Esophagus (tissue), 2 donors: Measurements from ENCODE around the gene RICTOR. TPM values are rescaled to one million over a fixed set of nuclear protein-coding genes. Genes with fewer than 3 reads are reported as not detected.

Source experiments
- H3K27ac ChIP-seq, 2 donors: one replicate each; pipeline ENCODE4 v1.5.1; 2013; ENCODE audit warnings: low read depth in 2 of 2, mild to moderate bottlenecking in 2 of 2, inconsistent platforms in 1 of 2, low read length in 1 of 2, moderate library complexity in 1 of 2
- H3K27me3 ChIP-seq, 2 donors: one replicate each; pipeline ENCODE4 v1.6.1; 2013; ENCODE audit warnings: low read length in 2 of 2, control low read depth in 1 of 2, mild to moderate bottlenecking in 1 of 2; ENCODE audit not compliant: insufficient read depth in 2 of 2, control insufficient read depth in 1 of 2
- H3K36me3 ChIP-seq, 2 donors: one replicate each; pipeline ENCODE4 v1.6.1; 2013; ENCODE audit warnings: low read length in 1 of 2; ENCODE audit not compliant: control insufficient read depth in 2 of 2, insufficient read depth in 2 of 2
- H3K4me1 ChIP-seq, 2 donors: one replicate each; pipeline ENCODE4 v1.6.1; 2013; ENCODE audit warnings: low read length in 1 of 2; ENCODE audit not compliant: control insufficient read depth in 2 of 2, insufficient read depth in 2 of 2
- H3K4me3 ChIP-seq, 2 donors: one replicate each; pipeline ENCODE4 v1.5.1; 2013; ENCODE audit warnings: low read length in 2 of 2, mild to moderate bottlenecking in 2 of 2, low read depth in 1 of 2, moderate library complexity in 1 of 2
- H3K9me3 ChIP-seq, 2 donors: one replicate each; pipeline ENCODE4 v1.6.1; 2013; ENCODE audit warnings: mild to moderate bottlenecking in 2 of 2, low read depth in 1 of 2, low read length in 1 of 2, moderate library complexity in 1 of 2; ENCODE audit not compliant: control insufficient read depth in 2 of 2, insufficient read depth in 1 of 2
- WGBS, 2 donors: extraction: QIAGEN DNeasy Blood & Tissue Kit; methylation state at CpG; one replicate each; pipeline ENCODE4 v1.1.7; 2013; 5-methylcytosine and 5-hydroxymethylcytosine counted together
- polyA plus RNA-seq, 2 donors: library from polyadenylated mRNA; stranded (reverse); fragments of 200-250 nt; gene quantifications; one replicate each; pipeline ENCODE4 v1.2.3, GENCODE V29; 2013
- donor health status: healthy with polysubstance abuse.
- donor health status: Bipolar disorder and iron deficiency.

RICTOR gene
- polyA plus RNA-seq, 2 donors: 2.8 to 4.4 TPM

DNA sequence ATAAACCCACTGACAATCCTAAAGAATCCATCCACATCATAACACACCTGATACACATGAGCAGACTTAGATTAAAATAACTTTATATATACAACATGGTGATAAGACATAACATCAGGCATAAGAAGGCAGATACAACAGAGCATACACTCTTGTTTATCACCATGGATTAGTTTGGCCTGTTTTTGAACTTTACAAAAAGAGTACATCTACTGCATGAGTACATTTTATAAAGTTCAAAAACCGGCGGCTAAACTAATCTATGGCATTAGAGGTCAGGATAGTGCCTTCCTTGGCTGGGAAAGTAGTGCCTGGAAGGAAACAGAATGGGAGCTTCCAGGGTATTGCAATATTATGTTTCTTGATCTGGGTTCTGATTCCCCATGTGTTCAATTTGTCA lies 15.1 kb downstream of the RICTOR start:
- Histone ChIP-seq H3K36me3 (no peaks in the 10 kb centered on the region), H3K27ac (no peak overlapping the region), H3K9me3 (no peaks in the 10 kb centered on the region), H3K4me3 (no peak overlapping the region), H3K27me3 (no peaks in the 10 kb centered on the region), H3K4me1 (no peaks in the 10 kb centered on the region)
- 65% methylated on average over 2 of the region's 2 CpGs for WGBS, 2 donors

DNA sequence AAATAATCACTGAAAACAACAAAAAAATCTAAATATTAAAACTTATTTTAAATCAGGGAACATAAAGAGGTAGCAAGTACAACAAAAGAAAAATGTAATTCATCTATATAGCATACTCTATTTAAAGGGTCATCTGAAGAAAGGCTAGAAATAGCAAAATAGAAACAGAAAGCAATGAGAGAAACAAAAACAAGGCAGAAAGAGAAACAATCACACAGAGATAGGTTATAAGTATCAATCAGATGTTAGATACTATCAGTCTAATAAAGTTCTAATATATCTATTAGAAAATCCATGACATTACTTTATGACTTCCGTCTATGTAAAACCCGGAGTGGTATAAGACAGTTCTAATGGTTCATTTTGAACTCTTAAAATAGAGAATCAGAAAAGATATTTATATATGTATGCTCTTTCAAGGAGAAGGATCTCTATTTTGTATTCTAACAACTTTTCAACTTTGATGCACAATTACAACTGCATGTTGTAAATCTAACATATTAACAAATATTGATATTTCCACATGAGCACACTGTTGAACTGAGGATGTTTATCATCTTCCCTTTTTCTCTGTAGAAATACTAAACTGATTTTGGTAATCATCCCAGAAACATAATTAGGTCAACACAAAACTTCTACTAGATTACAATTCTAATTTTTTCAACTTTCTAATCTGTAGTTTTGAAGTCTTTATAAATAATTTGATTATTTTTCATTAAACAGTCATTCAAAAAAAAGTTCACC lies 15.8 kb downstream of the RICTOR start:
- no peaks in the 10 kb centered on the region for H3K27me3 ChIP-seq
- WGBS, 2 donors: 62 to 65% methylated on average over 2 of the region's 2 CpGs
- H3K9me3 ChIP-seq: no peaks in the 10 kb centered on the region
- H3K4me1 ChIP-seq: no peaks in the 10 kb centered on the region
- no peaks in the 10 kb centered on the region for H3K36me3 ChIP-seq
- H3K27ac ChIP-seq: no peak overlapping the region
- no peak overlapping the region for H3K4me3 ChIP-seq

DNA sequence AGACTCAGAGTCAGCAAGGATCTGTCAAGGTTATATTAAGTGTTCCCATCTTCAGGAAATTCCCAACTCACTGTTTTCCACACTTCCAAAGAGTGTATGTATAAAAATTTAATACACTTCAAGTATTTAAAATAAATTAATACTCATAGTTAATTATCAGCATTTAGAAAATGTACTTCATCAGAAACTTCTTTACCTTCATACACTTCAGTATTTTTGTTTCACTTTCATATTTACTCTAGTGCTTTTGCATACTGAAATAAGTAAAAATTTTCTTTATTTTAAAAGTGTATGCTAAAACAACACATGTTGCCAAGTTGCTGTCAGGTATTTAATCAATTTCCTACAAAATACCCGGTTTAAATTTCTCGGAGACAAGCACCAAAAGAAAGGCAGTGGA lies 16.5 kb downstream of the RICTOR start:
- no peaks in the 10 kb centered on the region for H3K27me3 ChIP-seq
- H3K36me3 ChIP-seq: no peaks in the 10 kb centered on the region
- H3K4me1 ChIP-seq: no peaks in the 10 kb centered on the region
- WGBS, 2 donors: 1 to 4% methylated on average over 2 of the region's 2 CpGs
- no peaks in the 10 kb centered on the region for H3K9me3 ChIP-seq
- no peak overlapping the region for H3K27ac ChIP-seq
- H3K4me3 ChIP-seq: no peak overlapping the region

DNA sequence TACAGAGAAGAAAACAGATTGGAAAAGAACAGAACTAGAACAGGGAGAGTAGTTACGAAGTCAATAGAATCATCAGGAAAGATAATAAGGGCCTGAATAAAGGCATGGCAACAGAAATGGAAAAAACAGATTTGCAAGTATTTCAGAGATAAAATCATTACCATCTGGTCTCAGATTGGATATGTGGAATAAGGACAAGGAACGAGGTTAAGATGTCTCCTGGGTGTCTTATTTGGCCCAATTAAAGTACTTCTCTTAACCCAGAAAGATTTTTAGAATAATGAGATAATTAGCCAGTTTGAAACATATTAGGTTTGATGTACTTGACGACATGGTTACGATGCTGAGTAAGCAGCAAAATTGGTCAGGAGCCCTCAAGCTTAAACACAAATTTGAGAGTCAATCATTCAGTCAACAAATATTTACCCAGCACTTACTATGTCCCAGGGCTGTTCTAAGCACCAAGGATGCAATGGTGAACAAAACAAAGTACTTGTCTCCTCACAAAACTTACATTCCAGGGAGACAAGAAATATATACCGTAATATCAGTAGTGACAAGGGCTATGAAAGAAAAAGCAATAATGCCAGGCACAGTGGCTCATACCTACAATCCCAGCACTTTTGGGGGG lies 18.3 kb downstream of the RICTOR start:
- Histone ChIP-seq H3K4me3 (no peak overlapping the region), H3K27me3 (no peaks in the 10 kb centered on the region), H3K9me3 (no peaks in the 10 kb centered on the region), H3K27ac (no peak overlapping the region), H3K4me1 (no peaks in the 10 kb centered on the region), H3K36me3 (no peaks in the 10 kb centered on the region)
- 93 to 96% methylated on average over 5 of the region's 5 CpGs for WGBS, 2 donors

DNA sequence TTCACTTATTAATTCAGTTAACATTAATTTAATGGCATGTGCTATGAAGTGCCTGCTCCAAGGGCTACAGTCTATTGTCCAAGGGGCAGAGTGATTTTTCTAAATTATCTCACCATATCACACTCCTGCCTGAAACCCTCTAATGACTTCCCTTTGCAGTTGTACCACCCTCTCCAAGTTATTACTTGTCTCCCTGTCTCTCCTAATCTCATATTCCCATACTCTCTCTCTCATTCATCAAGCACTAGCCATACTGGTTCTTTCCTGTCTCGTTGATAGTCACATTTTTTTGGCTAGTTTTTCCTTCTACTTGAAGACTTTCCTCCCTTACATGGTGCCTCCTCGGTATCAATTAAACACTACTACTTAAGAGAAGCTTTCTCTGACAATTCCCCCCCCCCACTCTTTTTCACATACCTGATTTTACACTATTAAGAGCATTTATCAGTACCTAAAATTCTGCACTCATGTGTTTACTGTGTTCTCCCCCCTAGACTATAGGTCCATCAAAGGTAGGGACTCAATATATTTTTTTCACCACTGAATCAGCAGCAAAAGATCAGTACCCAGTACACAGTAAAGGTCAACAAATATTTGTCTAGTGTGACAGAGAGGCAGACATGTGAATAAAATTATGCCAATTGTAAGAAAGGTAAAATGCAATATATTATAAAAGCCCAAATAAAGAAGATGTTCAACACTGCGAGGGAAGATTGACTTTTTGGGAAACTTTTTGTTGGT lies 19.0 kb downstream of the RICTOR start:
- no peak overlapping the region for H3K4me3 ChIP-seq
- H3K27me3 ChIP-seq: no peaks in the 10 kb centered on the region
- 70 to 74% methylated on average over 3 of the region's 3 CpGs for WGBS, 2 donors
- no peaks in the 10 kb centered on the region for H3K9me3 ChIP-seq
- H3K27ac ChIP-seq: no peak overlapping the region
- H3K36me3 ChIP-seq: no peaks in the 10 kb centered on the region
- H3K4me1 ChIP-seq: no peaks in the 10 kb centered on the region

DNA sequence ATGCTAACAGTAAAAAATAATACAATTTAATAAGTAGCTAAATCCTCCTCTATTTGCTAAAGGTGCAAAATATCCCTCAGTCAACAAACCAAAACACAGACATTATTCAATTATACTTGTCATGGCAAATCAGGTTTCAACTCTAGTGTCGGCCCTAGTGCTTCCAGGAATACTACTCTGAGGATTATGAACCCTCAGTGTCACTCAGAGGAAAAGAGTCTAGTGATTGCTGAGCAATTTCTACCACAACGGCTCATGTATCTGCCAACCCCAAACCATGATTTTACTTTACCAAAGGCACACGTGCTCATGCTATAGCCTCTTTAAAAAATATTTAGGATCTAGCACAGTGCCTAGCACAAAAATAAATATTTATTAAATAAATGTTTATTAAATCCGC lies 21.0 kb downstream of the RICTOR start:
- H3K27ac ChIP-seq: no peak overlapping the region
- H3K4me3 ChIP-seq: no peak overlapping the region
- no peaks in the 10 kb centered on the region for H3K9me3 ChIP-seq
- H3K36me3 ChIP-seq: no peaks in the 10 kb centered on the region
- H3K4me1 ChIP-seq: no peaks in the 10 kb centered on the region
- H3K27me3 ChIP-seq: no peaks in the 10 kb centered on the region
- 72 to 77% methylated on average over 4 of the region's 4 CpGs for WGBS, 2 donors

DNA sequence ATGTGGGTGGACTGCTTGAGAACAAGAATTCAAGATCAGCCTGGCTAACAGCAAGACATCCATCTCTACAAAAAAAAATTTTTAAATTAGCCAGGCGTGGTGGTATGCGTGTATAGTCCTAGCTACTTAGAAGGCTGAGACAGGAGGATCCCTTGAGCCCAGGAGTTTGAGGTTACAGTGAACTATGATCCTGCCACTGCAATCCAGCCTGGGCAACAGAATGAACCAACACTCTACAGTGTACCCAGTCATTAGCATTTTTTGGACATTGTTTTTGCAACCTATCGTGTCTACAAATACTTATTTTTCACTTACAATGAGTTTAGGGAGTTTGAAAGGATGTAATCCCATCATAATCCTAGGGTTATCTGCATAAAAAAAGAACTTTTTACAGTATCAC lies 22.1 kb downstream of the RICTOR start:
- WGBS, 2 donors: 93% methylated on average over 3 of the region's 3 CpGs
- no peak overlapping the region for H3K27ac ChIP-seq
- H3K27me3 ChIP-seq: no peaks in the 10 kb centered on the region
- no peaks in the 10 kb centered on the region for H3K36me3 ChIP-seq
- H3K4me3 ChIP-seq: no peak overlapping the region
- H3K4me1 ChIP-seq: no peaks in the 10 kb centered on the region
- no peaks in the 10 kb centered on the region for H3K9me3 ChIP-seq

DNA sequence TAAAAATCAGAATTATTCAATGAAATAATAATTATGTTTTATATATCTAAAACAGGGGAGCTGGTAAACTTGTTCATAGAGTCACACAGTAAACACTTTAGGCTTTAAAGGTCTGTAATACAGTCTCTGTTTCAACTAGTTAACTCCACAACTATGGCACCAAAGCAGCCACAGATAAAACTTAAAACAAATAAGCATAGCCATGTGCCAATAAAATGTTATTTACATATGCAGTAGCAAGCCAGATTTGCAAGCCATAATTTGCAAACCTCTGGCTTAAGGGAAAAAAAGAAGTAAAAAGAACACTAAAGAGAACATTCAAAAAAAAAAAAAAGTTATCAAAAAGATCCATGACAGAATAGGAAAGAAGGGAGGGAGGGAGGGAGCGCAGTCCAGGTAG lies 24.9 kb downstream of the RICTOR start:
- WGBS, 2 donors: 97 to 100% methylated on average over 1 of the region's 1 CpG
- Histone ChIP-seq H3K4me3 (no peak overlapping the region), H3K9me3 (no peaks in the 10 kb centered on the region), H3K4me1 (no peaks in the 10 kb centered on the region), H3K27ac (no peak overlapping the region), H3K27me3 (no peaks in the 10 kb centered on the region), H3K36me3 (no peaks in the 10 kb centered on the region)

DNA sequence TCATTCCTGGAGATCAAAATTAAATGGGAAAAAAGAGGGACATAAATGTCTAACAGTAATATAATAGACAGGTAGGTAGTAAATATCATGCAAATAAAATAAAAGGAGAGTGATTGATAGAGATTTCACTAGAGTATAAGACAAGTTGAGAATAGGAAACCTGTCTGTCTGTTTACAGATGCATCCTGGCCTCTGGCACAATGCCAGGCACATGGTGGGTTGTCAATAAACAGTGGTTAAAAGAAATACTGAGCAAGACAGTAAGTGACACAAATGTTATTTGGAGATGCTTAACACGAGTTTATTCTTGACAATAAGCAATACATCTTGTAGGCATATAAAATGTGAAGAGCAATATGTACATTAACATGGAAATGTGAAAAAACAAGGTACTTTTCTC lies 33.3 kb downstream of the RICTOR start:
- H3K36me3 ChIP-seq: no peaks in the 10 kb centered on the region
- no peaks in the 10 kb centered on the region for H3K9me3 ChIP-seq
- 39 to 68% methylated on average over 1 of the region's 1 CpG for WGBS, 2 donors
- H3K4me1 ChIP-seq: peaks cover 0 to 3% of the 10 kb centered on the region in 2 donors
- no peak overlapping the region for H3K4me3 ChIP-seq
- no peak overlapping the region for H3K27ac ChIP-seq
- H3K27me3 ChIP-seq: no peaks in the 10 kb centered on the region
